ENCODE measurements around the gene SEMA4D. TPM values are rescaled to one million over a fixed set of nuclear protein-coding genes. Genes with fewer than 3 reads are reported as not detected.

The SEMA4D gene
- total and polyA plus RNA-seq, 2 of the 13 experiments (the other 11 are each of a cell fraction or from before 2014, with no cell fraction given): 0.13 to 0.16 TPM

DNA sequence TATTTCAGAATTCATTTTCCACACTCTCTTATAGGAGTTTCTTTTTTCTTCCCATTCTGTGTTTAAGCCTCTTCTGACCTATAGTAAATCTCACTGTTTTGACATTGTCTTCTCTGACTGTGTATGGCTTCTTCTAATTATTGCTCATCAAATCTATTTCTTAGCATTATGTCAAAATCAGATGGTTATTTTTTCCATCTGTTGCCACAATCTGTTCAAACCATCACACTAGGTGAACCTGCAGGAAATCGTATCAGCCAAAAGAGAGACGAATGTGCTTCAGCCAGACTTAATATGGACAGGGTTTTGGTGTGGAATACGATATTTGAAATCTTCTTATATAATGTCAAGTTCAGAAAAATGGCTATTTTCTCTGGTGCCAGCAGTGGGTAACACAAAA lies 15.9 kb upstream of the SEMA4D start:
- ChIA-PET CTCF (ENCODE audit: low intra/inter-chr PET ratio, low total read pairs) (no interaction called here), POLR2A (no interaction called here)
- H3K27me3 ChIP-seq (ENCODE audit: control insufficient read depth in 1 of 2, insufficient read depth in 2 of 2, low read length in 2 of 2): peaks cover 0 to 36% of the 10 kb centered on the region in 2 experiments; a peak in 3 of 5 replicates
- no peak overlapping the region for H3K4me2 ChIP-seq (ENCODE audit: low read depth, low read length)
- no peaks in the 10 kb centered on the region for H3K4me1 ChIP-seq (ENCODE audit: insufficient read depth, low read length)
- H3K36me3 ChIP-seq (replicated peaks in 1 of 2; ENCODE audit: control insufficient read depth in 1 of 2, insufficient read depth in 2 of 2, low read length in 2 of 2): no peaks in the 10 kb centered on the region
- H4K20me1 ChIP-seq (ENCODE audit: insufficient read depth, low read length): no peaks in the 10 kb centered on the region
- no peak overlapping the region for H3K27ac ChIP-seq (ENCODE audit: extremely low read length, insufficient read depth, low read length)
- no peak overlapping the region for H2AFZ ChIP-seq (ENCODE audit: low read length)
- 5% methylated on average over 3 of the region's 3 CpGs for WGBS (ENCODE audit: low lambda C conversion rate)
- BruUV-seq (replicated peaks): no TSS peak
- FAIRE-seq (no peak), DNase-seq (ENCODE audit: low spot score) (no peak), ATAC-seq (no peak)
- no peaks in the 10 kb centered on the region for H3K9me3 ChIP-seq (ENCODE audit: low read length)
- TF ChIP-seq CBFB (CRISPR knock-in tag; IDR thresholded peaks at IDR 0.05) (no peak), ZNF709 (CRISPR knock-in tag; IDR thresholded peaks at IDR 0.05) (no peak), ZNF772 (CRISPR knock-in tag; IDR thresholded peaks at IDR 0.05) (no peak), HMG20A (CRISPR knock-in tag; IDR thresholded peaks at IDR 0.05; ENCODE audit: borderline replicate concordance) (no peak), ZNF615 (CRISPR knock-in tag; IDR thresholded peaks at IDR 0.05; ENCODE audit: borderline replicate concordance) (no peak), ZSCAN31 (CRISPR knock-in tag; IDR thresholded peaks at IDR 0.05; ENCODE audit: low read depth) (no peak), FOXK2 (IDR thresholded peaks at IDR 0.05) (no peak)
- no peaks in the 10 kb centered on the region for H3K79me2 ChIP-seq (ENCODE audit: insufficient read depth, low read length)
- in situ Hi-C loops (cut with HindIII; ENCODE audit: extremely low pct_ligation_motif_present, low pct_unique_long_range_greater_than_20kb): no loop called here
- no peak overlapping the region for H3K9ac ChIP-seq (ENCODE audit: insufficient read depth, low read depth, low read length)
- intact Hi-C loops (cut with micrococcal nuclease; ENCODE audit: unreplicated experiment): no loop called here
- no peak overlapping the region for H3K4me3 ChIP-seq (replicated peaks in 1 of 3; ENCODE audit: insufficient read depth in 1 of 3, low read depth in 2 of 3, low read length in 3 of 3)

DNA sequence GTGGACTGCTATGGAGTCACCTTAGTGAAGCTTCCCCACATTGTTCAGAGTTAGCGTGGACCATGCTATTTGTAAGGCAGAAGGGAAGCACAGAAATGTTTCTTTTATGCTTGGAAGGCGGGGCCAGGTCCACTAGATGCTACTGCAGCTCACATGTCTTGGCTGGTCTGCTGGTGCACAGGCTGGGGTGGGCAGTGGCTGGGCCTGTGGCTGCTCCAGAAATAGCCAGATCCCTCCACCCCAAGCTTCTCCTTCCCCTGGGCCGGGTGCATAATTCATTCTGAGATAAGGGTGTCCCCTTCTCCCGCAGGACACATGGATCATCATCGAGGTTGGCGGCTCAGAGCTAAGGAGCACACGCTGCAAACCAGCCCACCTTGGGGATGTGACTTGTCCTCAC lies 14.5 kb upstream of the SEMA4D start:
- in situ Hi-C loops (cut with HindIII; ENCODE audit: extremely low pct_ligation_motif_present, low pct_unique_long_range_greater_than_20kb): no loop called here
- FAIRE-seq: no peak
- intact Hi-C loops (cut with micrococcal nuclease; ENCODE audit: unreplicated experiment): no loop called here
- Histone ChIP-seq H3K4me3 (replicated peaks in 1 of 3; ENCODE audit: insufficient read depth in 1 of 3, low read depth in 2 of 3, low read length in 3 of 3) (no peak overlapping the region), H3K9ac (ENCODE audit: insufficient read depth, low read depth, low read length) (no peak overlapping the region), H2AFZ (ENCODE audit: low read length) (no peak overlapping the region), H3K4me2 (ENCODE audit: low read depth, low read length) (no peak overlapping the region), H3K79me2 (ENCODE audit: insufficient read depth, low read length) (no peaks in the 10 kb centered on the region), H3K27me3 (ENCODE audit: control insufficient read depth in 1 of 2, insufficient read depth in 2 of 2, low read length in 2 of 2) (peaks cover 0 to 29% of the 10 kb centered on the region in 2 experiments; a peak in 3 of 5 replicates), H3K27ac (ENCODE audit: extremely low read length, insufficient read depth, low read length) (no peak overlapping the region), H4K20me1 (ENCODE audit: insufficient read depth, low read length) (no peaks in the 10 kb centered on the region), H3K9me3 (ENCODE audit: low read length) (no peaks in the 10 kb centered on the region), H3K36me3 (replicated peaks in 1 of 2; ENCODE audit: control insufficient read depth in 1 of 2, insufficient read depth in 2 of 2, low read length in 2 of 2) (no peaks in the 10 kb centered on the region), H3K4me1 (ENCODE audit: insufficient read depth, low read length) (no peaks in the 10 kb centered on the region)
- ATAC-seq: no peak
- BruUV-seq (replicated peaks): no TSS peak
- ChIA-PET CTCF (ENCODE audit: low intra/inter-chr PET ratio, low total read pairs) (no interaction called here), POLR2A (no interaction called here)
- 56% methylated on average over 3 of the region's 7 CpGs for WGBS (ENCODE audit: low lambda C conversion rate)
- no peak for DNase-seq (ENCODE audit: low spot score)
- TF ChIP-seq MAF1 (CRISPR knock-in tag; IDR thresholded peaks at IDR 0.05; ENCODE audit: borderline replicate concordance): no peak
- no peak for TF ChIP-seq MBD4 (IDR thresholded peaks at IDR 0.05; ENCODE audit: borderline replicate concordance, low read length)
- no peak for TF ChIP-seq ZKSCAN1 (IDR thresholded peaks at IDR 0.05; ENCODE audit: low read length)
- TF ChIP-seq TEAD2 (CRISPR knock-in tag; IDR thresholded peaks at IDR 0.05): no peak
- TF ChIP-seq, protein P1, sequence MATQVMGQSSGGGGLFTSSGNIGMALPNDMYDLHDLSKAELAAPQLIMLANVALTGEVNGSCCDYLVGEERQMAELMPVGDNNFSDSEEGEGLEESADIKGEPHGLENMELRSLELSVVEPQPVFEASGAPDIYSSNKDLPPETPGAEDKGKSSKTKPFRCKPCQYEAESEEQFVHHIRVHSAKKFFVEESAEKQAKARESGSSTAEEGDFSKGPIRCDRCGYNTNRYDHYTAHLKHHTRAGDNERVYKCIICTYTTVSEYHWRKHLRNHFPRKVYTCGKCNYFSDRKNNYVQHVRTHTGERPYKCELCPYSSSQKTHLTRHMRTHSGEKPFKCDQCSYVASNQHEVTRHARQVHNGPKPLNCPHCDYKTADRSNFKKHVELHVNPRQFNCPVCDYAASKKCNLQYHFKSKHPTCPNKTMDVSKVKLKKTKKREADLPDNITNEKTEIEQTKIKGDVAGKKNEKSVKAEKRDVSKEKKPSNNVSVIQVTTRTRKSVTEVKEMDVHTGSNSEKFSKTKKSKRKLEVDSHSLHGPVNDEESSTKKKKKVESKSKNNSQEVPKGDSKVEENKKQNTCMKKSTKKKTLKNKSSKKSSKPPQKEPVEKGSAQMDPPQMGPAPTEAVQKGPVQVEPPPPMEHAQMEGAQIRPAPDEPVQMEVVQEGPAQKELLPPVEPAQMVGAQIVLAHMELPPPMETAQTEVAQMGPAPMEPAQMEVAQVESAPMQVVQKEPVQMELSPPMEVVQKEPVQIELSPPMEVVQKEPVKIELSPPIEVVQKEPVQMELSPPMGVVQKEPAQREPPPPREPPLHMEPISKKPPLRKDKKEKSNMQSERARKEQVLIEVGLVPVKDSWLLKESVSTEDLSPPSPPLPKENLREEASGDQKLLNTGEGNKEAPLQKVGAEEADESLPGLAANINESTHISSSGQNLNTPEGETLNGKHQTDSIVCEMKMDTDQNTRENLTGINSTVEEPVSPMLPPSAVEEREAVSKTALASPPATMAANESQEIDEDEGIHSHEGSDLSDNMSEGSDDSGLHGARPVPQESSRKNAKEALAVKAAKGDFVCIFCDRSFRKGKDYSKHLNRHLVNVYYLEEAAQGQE (IDR thresholded peaks at IDR 0.05; ENCODE audit: borderline replicate concordance in 1 of 2, low read depth in 1 of 2, low read length in 2 of 2): no peak
- TF ChIP-seq CBX2 (IDR thresholded peaks at IDR 0.05; ENCODE audit: low read depth, low read length): no peak
- TF ChIP-seq CBX2 (CRISPR knock-in tag; IDR thresholded peaks at IDR 0.05; ENCODE audit: low read depth): no peak
- no peak for TF ChIP-seq RAD21 (CRISPR knock-in tag; IDR thresholded peaks at IDR 0.05)
- TF ChIP-seq ZNF264 (CRISPR knock-in tag; IDR thresholded peaks at IDR 0.05): no peak
- TF ChIP-seq ATF7-NPFF (CRISPR knock-in tag; IDR thresholded peaks at IDR 0.05; ENCODE audit: low read depth): no peak
- TF ChIP-seq, protein P2, sequence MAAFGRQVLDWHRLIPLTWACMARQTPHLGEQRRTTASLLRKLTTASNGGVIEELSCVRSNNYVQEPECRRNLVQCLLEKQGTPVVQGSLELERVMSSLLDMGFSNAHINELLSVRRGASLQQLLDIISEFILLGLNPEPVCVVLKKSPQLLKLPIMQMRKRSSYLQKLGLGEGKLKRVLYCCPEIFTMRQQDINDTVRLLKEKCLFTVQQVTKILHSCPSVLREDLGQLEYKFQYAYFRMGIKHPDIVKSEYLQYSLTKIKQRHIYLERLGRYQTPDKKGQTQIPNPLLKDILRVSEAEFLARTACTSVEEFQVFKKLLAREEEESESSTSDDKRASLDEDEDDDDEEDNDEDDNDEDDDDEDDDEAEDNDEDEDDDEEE (CRISPR knock-in tag; IDR thresholded peaks at IDR 0.05): no peak
